Measurements from ENCODE around the gene NDUFS6. TPM values are rescaled to one million over a fixed set of nuclear protein-coding genes. Genes with fewer than 3 reads are reported as not detected.
A peak's percentile ranks its signal among the peaks of the same experiment; 100 is the strongest.
"Not testable (repeated sequence)": the region's sequence is repeated elsewhere in the genome, so short reads cannot be mapped to it uniquely, and the experiment has no call there.

The NDUFS6 gene
- total RNA-seq, 1 experiment from 2014 or later: 72.8 TPM

DNA sequence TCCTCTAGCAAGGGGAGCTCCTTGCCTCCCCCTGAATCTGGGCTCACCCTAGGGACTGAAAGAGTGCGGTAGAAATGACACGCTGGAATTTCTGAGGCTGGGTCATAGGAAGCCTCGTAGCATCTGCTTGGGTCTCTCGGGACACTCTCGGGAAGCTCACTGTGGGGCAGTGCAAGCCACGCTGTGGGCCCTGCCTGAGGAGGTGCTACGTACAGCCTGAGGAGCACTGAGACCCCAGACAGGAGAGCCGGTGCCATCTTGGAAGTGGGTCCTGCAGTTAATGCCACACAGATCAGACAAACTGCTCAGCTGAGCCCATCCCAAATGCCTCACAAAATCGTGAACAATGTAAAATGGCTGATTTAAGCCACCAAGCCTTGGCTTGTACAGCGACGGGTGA lies 3.4 kb upstream of the NDUFS6 start:
- TF ChIP-seq, protein P1, sequence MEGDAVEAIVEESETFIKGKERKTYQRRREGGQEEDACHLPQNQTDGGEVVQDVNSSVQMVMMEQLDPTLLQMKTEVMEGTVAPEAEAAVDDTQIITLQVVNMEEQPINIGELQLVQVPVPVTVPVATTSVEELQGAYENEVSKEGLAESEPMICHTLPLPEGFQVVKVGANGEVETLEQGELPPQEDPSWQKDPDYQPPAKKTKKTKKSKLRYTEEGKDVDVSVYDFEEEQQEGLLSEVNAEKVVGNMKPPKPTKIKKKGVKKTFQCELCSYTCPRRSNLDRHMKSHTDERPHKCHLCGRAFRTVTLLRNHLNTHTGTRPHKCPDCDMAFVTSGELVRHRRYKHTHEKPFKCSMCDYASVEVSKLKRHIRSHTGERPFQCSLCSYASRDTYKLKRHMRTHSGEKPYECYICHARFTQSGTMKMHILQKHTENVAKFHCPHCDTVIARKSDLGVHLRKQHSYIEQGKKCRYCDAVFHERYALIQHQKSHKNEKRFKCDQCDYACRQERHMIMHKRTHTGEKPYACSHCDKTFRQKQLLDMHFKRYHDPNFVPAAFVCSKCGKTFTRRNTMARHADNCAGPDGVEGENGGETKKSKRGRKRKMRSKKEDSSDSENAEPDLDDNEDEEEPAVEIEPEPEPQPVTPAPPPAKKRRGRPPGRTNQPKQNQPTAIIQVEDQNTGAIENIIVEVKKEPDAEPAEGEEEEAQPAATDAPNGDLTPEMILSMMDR (conservative IDR thresholded peaks at IDR 0.05; ENCODE audit: low read depth, low read length): no peak
- TF ChIP-seq EZH2 (IDR thresholded peaks at IDR 0.05; ENCODE audit: borderline replicate concordance, low read depth, low read length, poor library complexity, severe bottlenecking): no peak
- Histone ChIP-seq H3K4me1 (ENCODE audit: insufficient read depth, low read length, poor library complexity, severe bottlenecking) (peaks cover 33% of the 10 kb centered on the region), H3K9me3 (ENCODE audit: low read depth, low read length, poor library complexity, severe bottlenecking) (no peaks in the 10 kb centered on the region), H3K4me3 (ENCODE audit: low read depth, low read length, poor library complexity, severe bottlenecking) (no peak overlapping the region), H3K36me3 (ENCODE audit: insufficient read depth, low read length, poor library complexity, severe bottlenecking) (peaks cover 27% of the 10 kb centered on the region), H3K27me3 (replicated peaks; ENCODE audit: insufficient read depth, low read depth, low read length, poor library complexity) (no peaks in the 10 kb centered on the region), H3K27ac (ENCODE audit: low read depth, low read length, poor library complexity, severe bottlenecking) (no peak overlapping the region)
- ChIA-PET POLR2A (ENCODE audit: low non-redundant PET) (no interaction called here), CTCF (no interaction called here)
- BruUV-seq (replicated peaks): no TSS peak
- no peak for DNase-seq (ENCODE audit: low spot score)
- intact Hi-C loops (cut with micrococcal nuclease; ENCODE audit: unreplicated experiment): no loop called here

DNA sequence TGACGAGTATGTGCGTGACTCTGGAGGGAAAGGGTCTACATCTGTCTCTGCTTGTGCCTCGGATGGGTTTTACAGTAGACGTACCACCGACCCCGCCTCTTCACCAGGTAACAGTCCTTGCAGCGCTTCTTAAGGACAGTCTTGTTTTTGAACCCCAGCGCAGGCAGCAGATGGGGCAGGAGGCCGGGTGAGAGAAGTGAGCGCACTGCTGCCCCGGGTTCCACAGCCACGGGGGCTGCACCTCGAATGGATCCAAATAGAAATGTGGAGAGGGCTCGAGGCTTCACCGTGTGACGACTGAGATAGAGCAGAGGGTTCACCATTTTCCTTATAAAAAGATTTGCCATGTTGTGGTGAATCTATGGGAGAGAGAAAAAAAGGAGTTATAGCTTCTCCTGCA lies 2.6 kb upstream of the NDUFS6 start:
- peaks cover 34% of the 10 kb centered on the region for H3K36me3 ChIP-seq (ENCODE audit: insufficient read depth, low read length, poor library complexity, severe bottlenecking)
- peak overlapping the region; percentile 76 for H3K27ac ChIP-seq (ENCODE audit: low read depth, low read length, poor library complexity, severe bottlenecking)
- H3K9me3 ChIP-seq (ENCODE audit: low read depth, low read length, poor library complexity, severe bottlenecking); POLR2A ChIA-PET (ENCODE audit: low non-redundant PET); H3K27me3 ChIP-seq (replicated peaks; ENCODE audit: insufficient read depth, low read depth, low read length, poor library complexity); DNase-seq (ENCODE audit: low spot score); intact Hi-C loops (cut with micrococcal nuclease; ENCODE audit: unreplicated experiment); CTCF ChIA-PET: not testable (repeated sequence)
- peak overlapping the region; percentile 74 for H3K4me3 ChIP-seq (ENCODE audit: low read depth, low read length, poor library complexity, severe bottlenecking)
- TSS peak; percentile 65 for BruUV-seq (replicated peaks)
- peaks cover 26% of the 10 kb centered on the region for H3K4me1 ChIP-seq (ENCODE audit: insufficient read depth, low read length, poor library complexity, severe bottlenecking)

DNA sequence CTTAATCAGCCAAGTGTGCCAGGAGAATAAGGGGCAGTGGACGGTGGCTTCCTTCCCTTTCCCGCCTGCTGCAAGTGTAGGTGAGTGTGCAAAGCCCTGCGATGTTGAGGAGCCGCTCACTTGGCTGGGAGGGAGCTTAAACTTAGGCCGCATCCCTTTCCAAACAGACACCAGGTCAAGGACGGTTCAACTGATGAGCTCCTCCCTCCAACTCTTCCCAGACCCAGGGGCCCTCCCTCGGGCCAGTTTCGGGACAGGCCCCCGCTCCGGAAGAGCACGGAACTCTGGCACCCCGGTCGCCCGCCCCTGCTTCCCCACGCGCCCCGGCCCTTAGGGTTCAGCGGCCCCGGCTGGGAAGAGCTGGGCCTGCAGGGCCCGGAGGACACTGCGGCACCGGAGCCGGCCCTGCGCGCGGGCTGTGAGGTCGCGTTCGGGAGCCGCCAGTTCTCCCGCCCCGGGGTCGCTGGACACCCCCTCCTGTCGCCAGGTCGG lies 2.1 kb upstream of the NDUFS6 start:
- no peak for TF ChIP-seq EZH2 (IDR thresholded peaks at IDR 0.05; ENCODE audit: borderline replicate concordance, low read depth, low read length, poor library complexity, severe bottlenecking)
- TF ChIP-seq, protein P1 (conservative IDR thresholded peaks at IDR 0.05; ENCODE audit: low read depth, low read length): no peak
- Histone ChIP-seq H3K9me3 (ENCODE audit: low read depth, low read length, poor library complexity, severe bottlenecking) (no peaks in the 10 kb centered on the region), H3K27me3 (replicated peaks; ENCODE audit: insufficient read depth, low read depth, low read length, poor library complexity) (no peaks in the 10 kb centered on the region), H3K4me1 (ENCODE audit: insufficient read depth, low read length, poor library complexity, severe bottlenecking) (peaks cover 23% of the 10 kb centered on the region), H3K27ac (ENCODE audit: low read depth, low read length, poor library complexity, severe bottlenecking) (peak overlapping the region; percentile 76), H3K36me3 (ENCODE audit: insufficient read depth, low read length, poor library complexity, severe bottlenecking) (peaks cover 40% of the 10 kb centered on the region), H3K4me3 (ENCODE audit: low read depth, low read length, poor library complexity, severe bottlenecking) (peak overlapping the region; percentile 74)
- DNase-seq (ENCODE audit: low spot score): no peak
- intact Hi-C loops (cut with micrococcal nuclease; ENCODE audit: unreplicated experiment): no loop called here
- ChIA-PET CTCF (no interaction called here), POLR2A (ENCODE audit: low non-redundant PET) (no interaction called here)
- BruUV-seq (replicated peaks): no TSS peak
